Body of pancreas (tissue), 4 donors: ENCODE measurements around the gene SAMMSON. TPM values are rescaled to one million over a fixed set of nuclear protein-coding genes. Genes with fewer than 3 reads are reported as not detected.

Experiments
- ATAC-seq: fragments of 150-250 bp; one replicate; pipeline ENCODE4 v1.9.1; 2016
- DNase-seq, 4 donors: peaks; one replicate each; pipeline ENCODE4 v3.0.0-alpha.2; 2019
- H3K27ac ChIP-seq, 4 donors: fragments of 200-600 bp; sonication (generic); 1 replicate in 3 of 4; 2 replicates in 1 of 4; pipeline versions ENCODE4 v1.5.1 to v1.6.1; 2016 to 2019; ENCODE audit warnings: mild to moderate bottlenecking in 1 of 4, mixed read lengths in 1 of 4, moderate library complexity in 1 of 4
- H3K27me3 ChIP-seq, 2 donors: fragments of 200-600 bp; sonication (generic); one replicate each; pipeline ENCODE4 v1.6.0; 2016; ENCODE audit warnings: mild to moderate bottlenecking in 1 of 2
- H3K36me3 ChIP-seq, 2 donors: fragments of 200-600 bp; sonication (generic); replicated peaks in 1 of 2; 2 replicates each; pipeline ENCODE4 v1.5.1; 2016; ENCODE audit warnings: low read depth in 2 of 2; ENCODE audit not compliant: insufficient read depth in 1 of 2
- H3K4me1 ChIP-seq: fragments of 200-600 bp; sonication (generic); one replicate; pipeline ENCODE4 v1.6.0; 2016
- H3K4me3 ChIP-seq, 2 donors: fragments of 200-600 bp; sonication (generic); 1 replicate in 1 of 2; 2 replicates in 1 of 2; pipeline ENCODE4 v1.5.1; 2016 to 2019
- H3K9me3 ChIP-seq, 3 donors: fragments of 200-600 bp; sonication (generic); 1 replicate in 2 of 3; 2 replicates in 1 of 3; pipeline ENCODE4 v1.5.1; 2016
- POLR2A ChIP-seq, 3 donors: fragments of 450-650 bp; IDR thresholded peaks; one replicate each; pipeline ENCODE4 v1.6.1; 2016; ENCODE audit warnings: antibody characterized with exemption in 3 of 3, mild to moderate bottlenecking in 2 of 3
- WGBS, 2 donors: methylation state at CpG; one replicate each; pipeline ENCODE4 v1.1.5; 2017; 5-methylcytosine and 5-hydroxymethylcytosine counted together
- intact Hi-C: fragments of 100-400 bp; cut with DNase I; formaldehyde crosslinking; loops from one replicate; pipeline ENCODE4 v1.15.1; 2023
- total RNA-seq, 2 donors: library from RNA; depleted of rRNA; stranded (reverse); fragments of >200 nt; gene quantifications; one replicate each; pipeline ENCODE4 v1.1.0, GENCODE V29; 2016
- TF ChIP-seq, protein P1 (sequence below), 7 experiments: fragments of 450-650 bp in 4 of 7; fragments of 200-600 bp in 3 of 7; sonication (generic) in 3 of 7; IDR thresholded peaks; one replicate each; pipeline ENCODE4 v1.5.1; 2016 to 2019; ENCODE audit warnings: antibody characterized with exemption in 7 of 7

The SAMMSON gene
- total RNA-seq, 2 donors from 2014 or later: 2.1 TPM; not detected in 1

GRCh38 chr3:70112751-70113150 is 113.2 kb downstream of the SAMMSON start:
- no peaks in the 10 kb centered on the region for H3K27me3 ChIP-seq
- H3K4me3 ChIP-seq: no peak overlapping the region
- no peak for TF ChIP-seq POLR2A (IDR thresholded peaks at IDR 0.05)
- TF ChIP-seq, protein P1, sequence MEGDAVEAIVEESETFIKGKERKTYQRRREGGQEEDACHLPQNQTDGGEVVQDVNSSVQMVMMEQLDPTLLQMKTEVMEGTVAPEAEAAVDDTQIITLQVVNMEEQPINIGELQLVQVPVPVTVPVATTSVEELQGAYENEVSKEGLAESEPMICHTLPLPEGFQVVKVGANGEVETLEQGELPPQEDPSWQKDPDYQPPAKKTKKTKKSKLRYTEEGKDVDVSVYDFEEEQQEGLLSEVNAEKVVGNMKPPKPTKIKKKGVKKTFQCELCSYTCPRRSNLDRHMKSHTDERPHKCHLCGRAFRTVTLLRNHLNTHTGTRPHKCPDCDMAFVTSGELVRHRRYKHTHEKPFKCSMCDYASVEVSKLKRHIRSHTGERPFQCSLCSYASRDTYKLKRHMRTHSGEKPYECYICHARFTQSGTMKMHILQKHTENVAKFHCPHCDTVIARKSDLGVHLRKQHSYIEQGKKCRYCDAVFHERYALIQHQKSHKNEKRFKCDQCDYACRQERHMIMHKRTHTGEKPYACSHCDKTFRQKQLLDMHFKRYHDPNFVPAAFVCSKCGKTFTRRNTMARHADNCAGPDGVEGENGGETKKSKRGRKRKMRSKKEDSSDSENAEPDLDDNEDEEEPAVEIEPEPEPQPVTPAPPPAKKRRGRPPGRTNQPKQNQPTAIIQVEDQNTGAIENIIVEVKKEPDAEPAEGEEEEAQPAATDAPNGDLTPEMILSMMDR (IDR thresholded peaks at IDR 0.05): no peak
- H3K36me3 ChIP-seq: no peaks in the 10 kb centered on the region
- DNase-seq (no peak), ATAC-seq (no peak)
- intact Hi-C loops: no loop called here
- H3K27ac ChIP-seq: no peak overlapping the region
- H3K4me1 ChIP-seq: no peaks in the 10 kb centered on the region
- WGBS, 2 donors: 57 to 60% methylated on average over 3 of the region's 3 CpGs
- H3K9me3 ChIP-seq: no peaks in the 10 kb centered on the region

- ATAC-seq (no peak), DNase-seq (no peak)
- Histone ChIP-seq H3K36me3 (no peaks in the 10 kb centered on the region), H3K27me3 (no peaks in the 10 kb centered on the region), H3K4me1 (no peaks in the 10 kb centered on the region), H3K27ac (no peak overlapping the region), H3K4me3 (no peak overlapping the region), H3K9me3 (no peaks in the 10 kb centered on the region)
- 61 to 74% methylated on average over 1 of the region's 1 CpG for WGBS, 2 donors
- intact Hi-C loops: no loop called here
- TF ChIP-seq, protein P1 (IDR thresholded peaks at IDR 0.05): no peak
- TF ChIP-seq POLR2A (IDR thresholded peaks at IDR 0.05): no peak
Observed at GRCh38 chr3:70114431-70114830, 114.9 kb downstream of the SAMMSON start.

DNA sequence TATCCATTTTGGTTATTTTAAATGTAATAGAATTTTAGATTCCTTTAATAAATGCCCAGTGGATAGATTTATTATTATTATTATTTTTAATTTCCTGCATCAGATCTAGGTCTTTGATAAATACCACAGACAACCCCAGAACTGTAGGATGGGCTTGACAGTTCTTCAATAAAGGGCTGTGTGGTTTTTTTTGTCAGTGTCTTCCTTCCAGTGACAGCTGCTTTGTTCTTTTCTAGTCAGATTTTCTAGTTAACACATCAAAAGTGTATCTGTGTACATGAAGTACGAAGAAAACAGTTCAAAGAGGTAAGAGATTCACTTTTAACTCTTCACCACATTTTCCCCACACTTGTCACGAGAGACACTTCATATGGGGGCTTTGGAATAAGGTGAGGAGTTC is 120.3 kb downstream of the SAMMSON start:
- H3K27me3 ChIP-seq: no peaks in the 10 kb centered on the region
- TF ChIP-seq POLR2A (IDR thresholded peaks at IDR 0.05): no peak
- TF ChIP-seq, protein P1 (IDR thresholded peaks at IDR 0.05): no peak
- ATAC-seq (no peak), DNase-seq (no peak)
- H3K27ac ChIP-seq: no peak overlapping the region
- intact Hi-C loops: no loop called here
- peaks cover 7% of the 10 kb centered on the region for H3K4me1 ChIP-seq
- no peak overlapping the region for H3K4me3 ChIP-seq
- WGBS, 2 donors: 62 to 66% methylated on average over 2 of the region's 2 CpGs
- H3K9me3 ChIP-seq: no peaks in the 10 kb centered on the region
- no peaks in the 10 kb centered on the region for H3K36me3 ChIP-seq
